Dedifferentiated amniotic fluid mesenchymal stem cell (primary cell): ENCODE data around the gene HEXD.
"Not testable (repeated sequence)": the region's sequence is repeated elsewhere in the genome, so short reads cannot be mapped to it uniquely, and the experiment has no call there.

Source experiments
- DNase-seq: peaks from one replicate; pipeline ENCODE4 v3.0.0-alpha.2; 2016; ENCODE audit errors: extremely low spot score

HEXD gene

DNA sequence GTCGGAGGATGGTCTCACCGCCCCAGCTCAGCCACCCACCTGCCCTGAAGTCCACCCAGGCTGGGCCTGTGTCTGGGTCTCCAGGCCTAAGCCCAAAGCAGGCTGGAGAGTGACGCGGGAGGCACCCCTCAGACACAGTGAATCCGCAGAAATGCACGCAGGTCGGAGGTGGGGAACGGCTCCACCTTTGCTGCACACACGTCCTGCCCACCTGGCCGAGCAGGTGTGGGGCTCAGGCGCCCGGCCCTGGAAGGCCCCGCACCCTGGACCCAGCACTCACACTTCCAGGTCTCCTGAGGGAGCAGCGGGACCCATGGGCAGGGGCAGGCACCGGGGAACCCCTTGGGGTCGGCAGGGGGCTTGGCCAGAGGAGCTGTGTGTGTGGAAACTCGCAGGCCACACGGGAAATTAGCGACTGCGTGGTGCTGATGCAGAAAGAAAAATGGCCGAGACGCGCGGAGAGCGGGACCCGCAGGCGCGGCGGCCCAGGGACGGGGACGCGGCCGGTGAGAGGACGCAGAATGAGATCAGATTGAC, 21.8 kb downstream of the HEXD start:
- DNase-seq, result no peak

DNA sequence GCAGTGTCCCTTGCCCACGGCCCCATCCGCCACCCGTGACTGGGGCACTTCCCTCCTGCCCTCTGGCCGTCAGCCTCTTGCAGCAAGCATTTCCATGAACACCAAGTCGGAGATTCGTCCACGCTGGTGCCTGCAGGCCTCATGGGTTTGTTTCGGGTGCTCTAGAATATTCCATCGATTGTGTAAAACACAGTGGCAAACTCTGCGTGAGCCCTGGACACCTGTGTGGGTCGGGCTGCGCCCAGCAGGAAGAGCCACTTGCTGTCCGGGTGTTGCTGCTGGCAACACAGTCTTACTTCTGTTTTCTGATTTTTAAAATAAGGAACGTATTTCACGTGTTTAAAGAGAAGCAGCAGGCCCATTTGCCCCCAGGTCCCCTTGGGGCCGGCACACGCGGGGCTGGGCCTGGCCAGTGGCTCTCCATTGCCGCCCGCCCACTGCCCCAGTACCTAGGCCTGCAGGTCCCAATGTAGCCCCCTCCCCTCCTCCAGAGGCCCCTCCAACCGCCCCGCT, 22.4 kb downstream of the HEXD start:
- DNase-seq, result no peak

DNA sequence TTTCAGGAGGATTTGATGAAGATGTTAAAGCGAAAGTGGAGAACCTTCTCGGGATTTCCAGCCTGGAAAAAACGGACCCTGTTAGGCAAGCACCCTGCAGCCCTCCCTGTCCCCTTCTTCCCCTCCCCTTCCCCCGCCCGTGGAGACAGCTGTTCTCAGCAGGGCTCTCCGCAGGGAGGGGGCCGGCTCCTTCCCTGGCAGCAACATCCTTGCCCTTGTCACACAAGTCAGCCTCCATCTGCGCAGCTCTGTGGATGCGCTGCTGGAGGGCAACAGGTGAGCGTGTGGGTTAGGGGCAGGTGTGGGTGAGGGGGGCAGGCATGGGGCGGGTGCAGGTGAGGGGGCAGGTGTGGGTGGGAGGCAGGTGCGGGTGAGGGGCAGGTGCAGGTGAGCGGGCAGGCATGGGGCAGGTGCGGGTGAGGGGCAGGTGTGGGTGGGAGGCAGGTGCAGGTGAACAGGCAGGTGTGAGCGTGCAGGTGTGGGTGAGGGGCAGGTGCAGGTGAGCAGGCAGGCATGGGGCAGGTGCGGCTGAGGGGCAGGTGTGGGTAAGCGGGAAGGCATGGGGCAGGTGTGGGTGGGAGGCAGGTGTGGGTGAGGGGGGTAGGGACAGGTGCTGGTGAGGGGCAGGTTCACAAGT, 23.0 kb downstream of the HEXD start:
- no peak for DNase-seq

DNA sequence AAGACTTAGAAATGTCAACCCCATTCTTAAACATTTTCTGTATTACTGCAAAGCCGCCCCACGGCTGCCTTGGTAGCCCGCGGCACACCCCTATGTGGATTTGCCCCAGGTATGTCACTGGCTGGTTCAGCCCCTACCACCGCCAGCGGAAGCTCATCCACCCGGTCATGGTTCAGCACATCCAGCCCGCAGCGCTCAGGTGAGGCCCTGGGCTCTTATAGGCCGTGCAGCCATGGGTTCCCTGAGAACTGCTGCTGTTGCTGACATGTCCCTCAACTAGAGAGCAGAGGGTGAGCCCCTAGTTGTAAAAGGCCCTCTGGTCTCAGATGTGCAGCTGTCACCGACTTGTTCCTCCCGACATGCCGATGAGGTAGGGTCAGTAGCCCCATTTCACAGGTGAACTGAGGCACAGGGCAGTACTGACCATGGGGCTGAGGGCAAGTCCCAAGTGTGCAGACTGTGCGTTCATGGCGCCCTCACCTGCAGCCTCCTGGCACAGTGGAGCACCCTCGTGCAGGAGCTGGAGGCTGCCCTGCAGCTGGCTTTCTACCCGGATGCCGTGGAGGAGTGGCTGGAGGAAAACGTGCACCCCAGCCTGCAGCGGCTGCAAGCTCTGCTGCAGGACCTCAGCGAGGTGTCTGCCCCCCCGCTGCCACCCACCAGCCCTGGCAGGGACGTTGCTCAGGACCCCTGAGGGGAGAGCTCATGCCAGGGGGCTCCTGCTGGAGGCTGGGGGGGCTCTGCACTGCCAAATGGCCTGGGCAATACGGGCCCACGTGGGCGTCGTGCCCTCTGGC, 23.7 kb downstream of the HEXD start:
- DNase-seq, result no peak

DNA sequence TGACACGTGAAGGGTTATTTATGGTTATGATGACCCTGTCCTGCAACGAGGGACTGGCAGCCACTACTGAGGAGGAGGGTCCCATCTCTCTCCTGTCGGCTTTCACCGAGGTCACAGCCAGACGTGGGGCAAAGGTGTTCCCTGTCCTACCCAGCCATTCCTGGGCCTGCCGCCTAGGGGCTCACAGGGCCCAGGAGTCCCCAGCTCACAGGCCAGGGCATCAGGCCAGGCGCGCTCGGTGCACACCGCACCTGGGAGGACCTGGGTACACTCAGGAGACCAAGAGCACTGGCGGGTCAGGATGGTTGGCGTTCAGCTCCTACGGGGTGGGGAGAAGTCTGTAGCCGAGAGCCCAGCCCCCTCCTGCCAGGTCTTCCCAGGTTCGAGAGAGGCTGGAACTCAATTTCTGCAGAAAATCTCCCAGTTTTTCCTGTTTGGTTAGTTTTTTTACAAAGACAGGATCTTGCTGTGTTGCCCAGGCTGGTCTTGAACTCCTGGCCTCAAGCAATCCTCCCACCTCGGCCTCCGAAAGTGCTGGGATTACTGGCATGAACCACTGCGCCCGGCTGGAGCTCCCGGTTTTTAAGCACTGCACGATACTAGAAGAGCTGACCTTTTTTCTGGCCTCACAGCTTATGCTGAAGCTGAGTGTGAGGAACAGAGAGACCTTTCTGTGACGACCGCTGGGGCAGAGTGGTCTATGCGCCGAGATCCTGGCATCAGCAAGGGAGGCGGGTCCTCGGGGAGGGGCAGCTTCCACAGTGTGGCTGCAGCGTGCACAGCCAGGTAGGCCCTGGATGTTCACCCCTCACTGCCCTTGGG, 24.7 kb downstream of the HEXD start:
- DNase-seq, result no peak

DNA sequence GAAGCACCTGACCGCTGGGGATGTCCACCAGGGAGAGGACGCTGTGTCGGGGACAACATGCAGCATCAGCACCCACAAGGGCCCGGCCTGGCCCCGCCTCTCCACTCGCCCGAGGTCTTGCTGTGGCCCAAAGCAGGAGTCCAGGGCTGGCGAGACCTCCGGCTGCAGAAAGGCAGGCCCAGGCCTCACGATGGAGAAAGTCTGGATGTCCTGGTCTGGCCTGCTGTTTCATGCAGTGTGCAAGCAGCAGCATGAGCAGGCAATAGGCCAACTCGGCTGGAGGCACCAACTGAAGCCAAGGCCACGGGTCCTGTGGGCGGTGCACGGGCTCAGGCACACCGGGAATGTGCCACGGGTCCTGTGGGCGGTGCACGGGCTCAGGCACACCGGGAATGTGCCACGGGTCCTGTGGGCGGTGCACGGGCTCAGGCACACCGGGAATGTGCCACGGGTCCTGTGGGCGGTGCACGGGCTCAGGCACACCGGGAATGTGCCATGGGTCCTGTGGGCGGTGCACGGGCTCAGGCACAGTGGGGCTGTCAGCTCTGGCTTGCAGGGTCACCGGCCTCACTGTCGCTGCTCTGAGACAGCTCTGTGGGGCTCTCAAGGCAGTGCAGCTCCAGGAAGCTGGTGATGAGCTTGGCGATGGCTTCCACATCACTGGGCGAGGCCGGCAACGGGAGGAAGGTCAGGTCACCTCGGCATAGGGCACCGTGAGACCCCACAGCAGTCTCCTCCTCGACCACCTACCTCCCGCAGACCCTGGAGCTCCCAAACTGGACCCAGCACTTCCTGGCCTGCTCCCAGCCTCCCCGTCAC, 25.5 kb downstream of the HEXD start:
- DNase-seq, result no peak

DNA sequence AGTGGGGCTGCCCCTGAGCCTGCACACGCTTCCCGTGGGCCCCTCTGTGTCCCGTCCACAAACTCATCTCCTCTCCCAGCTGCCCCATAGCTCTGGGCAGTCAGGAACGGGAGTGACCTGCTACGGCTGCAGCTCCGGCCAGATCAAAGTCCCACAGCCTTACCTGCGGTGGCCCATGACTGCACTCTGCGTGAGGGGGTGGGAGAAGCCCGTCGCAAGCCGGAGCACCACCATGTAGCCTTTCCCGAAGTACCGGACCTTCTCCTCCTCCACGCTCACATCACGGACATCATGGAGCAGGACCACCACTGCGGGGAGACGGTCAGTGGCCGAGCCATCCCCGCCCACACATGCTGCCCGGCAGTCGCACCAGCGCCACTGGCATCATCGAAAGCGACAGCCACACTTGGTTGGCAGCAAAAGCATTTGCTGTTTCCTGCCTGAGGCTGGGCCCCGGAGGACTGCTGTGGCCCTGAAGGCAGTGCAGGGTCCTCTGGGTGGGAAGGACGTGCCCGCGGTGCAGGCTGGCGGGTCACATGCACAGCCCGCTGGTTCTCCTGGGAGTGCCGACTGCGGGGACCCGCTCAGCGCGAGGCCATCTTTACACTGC, 26.2 kb downstream of the HEXD start:
- no peak for DNase-seq

DNA sequence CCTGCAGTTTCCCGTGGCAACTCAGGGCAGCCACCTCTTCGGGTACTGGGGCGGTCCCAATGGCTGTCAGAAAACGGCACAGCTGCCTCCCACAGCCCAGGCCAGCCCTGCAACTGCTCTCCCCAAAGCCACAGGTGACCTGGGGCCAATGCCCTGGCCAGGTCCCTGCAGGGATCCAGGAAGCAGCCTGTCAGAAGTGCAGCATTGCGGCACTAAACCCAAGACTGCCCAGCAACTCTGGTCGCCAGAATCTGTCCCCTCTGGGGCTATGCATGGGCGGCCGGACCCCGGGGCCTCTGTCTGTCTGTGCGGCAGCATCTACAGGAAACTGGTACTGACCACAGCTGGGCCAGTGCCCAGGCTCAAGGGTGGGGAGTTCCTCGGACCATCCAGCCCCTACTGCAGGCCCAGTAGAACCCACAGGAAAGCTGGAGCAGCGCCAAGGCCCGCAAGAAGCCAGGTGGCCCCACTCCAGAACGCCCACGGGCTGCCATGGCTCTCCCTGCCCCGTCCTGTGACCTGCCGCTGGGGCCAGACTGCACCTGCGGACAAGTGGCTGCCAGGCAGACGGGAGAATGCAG, 26.9 kb downstream of the HEXD start:
- DNase-seq, result no peak

DNA sequence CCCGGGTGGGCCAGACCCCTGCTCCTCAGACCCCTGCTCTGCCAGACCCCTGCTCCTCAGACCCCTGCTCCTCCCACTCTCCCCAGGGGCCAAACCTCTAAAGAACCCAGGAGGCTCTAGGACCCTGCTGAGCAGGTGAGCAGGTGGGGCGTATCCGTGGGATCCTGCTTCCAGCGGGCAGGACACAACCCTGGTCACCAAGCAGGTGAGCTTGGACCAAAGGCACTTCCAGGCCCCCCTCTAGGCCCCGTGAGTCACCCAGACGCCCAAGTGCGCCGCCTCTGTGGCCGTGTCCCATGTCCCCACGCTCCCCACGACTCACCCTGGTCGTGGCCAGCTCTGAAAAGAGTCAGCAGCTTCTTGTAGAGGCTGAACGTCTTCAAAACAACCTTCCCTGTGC, 27.4 kb downstream of the HEXD start:
- DNase-seq, result no peak

DNA sequence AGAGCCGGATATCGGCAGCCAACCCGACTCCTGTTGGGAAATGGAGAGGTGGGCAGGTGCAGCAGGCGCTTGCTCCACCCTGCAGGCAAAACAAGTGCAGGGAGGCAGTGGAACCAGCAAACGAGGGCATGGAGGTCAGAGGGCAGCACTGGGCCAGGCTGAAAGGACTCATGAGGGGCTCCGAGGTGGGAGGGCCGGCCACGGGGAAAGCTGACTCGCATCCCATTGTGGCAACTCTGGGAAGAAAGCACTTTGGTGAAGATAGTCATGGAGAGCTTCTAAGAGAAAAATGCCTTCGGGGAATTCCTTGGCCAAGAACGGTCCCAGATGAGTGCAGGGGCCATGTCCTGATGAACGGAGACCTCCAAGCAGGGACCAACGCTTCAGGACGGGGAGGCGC, 28.0 kb downstream of the HEXD start:
- no peak for DNase-seq

DNA sequence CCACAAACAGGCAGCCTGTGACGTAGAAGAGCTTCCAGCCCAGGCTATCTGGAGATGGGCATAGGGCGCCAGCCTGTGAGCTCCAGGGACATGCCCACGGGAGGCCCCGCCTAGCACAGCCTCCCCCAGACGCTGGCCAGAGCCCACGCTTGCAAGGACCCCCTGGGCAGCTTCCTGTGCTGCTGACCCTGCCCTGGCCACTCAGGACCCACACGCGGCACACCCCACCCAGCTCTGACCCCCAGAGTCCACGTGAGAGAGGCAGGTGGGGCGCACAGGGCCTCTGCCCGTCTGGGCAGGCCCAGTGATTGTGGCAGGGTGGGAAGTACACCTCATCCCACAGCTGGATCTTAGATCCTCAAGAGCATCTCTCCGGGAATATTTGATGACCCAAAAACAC, 28.5 kb downstream of the HEXD start:
- no peak for DNase-seq

DNA sequence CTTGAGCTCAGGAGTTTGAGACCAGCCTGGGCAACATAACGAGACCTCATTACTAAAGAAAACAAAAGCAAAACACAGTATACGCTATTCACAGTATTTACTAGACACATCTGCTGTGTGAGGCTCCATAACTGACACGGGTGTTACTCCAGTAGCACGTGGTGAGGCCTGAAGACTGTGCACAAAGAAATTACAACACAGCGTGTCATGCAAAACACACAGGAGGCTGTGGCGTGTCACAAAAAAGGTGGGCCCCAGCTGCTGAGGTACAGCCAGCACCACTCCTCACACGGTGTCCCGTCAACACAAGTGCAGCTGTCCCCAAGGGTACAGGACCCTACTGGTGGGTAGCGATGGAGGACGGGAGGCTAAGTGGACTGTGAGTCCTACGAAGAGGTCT, 29.7 kb downstream of the HEXD start:
- DNase-seq, result no peak

DNA sequence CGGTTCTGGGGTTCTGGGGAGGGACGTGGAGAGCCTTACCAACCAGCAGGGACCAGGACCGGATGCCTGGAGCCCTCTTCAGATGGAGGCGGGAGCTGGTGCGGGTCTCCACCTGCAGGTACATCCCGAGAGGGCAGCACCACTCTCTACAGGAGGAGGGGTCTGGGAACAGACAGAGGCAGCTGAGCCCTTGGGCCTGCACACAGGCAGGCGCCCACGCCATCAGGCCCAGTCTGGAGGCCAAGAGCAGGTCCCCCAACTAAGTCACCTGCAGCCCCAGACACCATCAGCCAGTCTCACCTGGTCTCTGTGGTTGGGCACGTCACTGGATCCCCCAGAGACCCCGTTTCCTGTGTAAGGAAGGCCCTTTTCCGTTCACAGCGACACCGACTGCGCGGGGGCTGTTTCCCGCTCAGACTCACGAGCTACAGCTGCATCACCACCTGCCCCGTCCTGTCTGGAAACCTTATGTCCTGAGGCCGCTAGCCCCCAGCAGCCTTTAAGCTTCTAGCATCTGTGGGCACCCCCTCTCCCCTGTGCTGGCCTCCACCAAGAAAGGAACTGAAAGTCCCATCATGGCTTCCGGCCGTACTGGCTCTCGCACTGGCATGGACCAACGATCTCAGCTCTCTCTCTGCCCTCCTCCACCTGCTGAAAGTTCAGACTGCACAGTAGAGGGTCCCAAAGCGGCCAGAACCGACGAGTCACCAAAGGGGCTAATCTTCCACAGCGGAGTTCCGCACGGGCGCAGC, 31.2 kb downstream of the HEXD start:
- DNase-seq, result no peak

DNA sequence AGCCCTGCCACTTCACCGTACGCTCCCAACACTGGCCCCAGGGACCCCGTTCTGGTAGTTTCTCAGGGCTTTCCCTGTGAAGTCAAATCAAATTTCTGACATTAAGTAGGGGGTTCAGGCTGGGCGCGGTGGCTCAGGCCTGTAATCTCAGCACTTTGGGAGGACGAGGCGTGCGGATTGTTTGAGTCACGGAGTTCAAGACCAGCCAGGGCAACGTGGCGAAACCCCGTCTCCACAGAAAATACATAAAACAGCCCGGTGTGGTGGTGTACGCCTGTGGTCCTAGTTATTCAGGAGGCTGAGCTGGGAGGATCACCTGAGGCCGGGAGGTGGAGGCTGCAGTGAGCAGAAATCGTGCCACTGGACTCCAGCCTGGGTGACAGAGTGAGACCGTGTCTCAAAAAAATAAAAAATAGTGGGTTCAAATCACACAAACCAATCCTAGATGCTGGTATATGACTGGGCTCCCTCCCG, 31.8 kb downstream of the HEXD start:
- DNase-seq, result no peak

DNA sequence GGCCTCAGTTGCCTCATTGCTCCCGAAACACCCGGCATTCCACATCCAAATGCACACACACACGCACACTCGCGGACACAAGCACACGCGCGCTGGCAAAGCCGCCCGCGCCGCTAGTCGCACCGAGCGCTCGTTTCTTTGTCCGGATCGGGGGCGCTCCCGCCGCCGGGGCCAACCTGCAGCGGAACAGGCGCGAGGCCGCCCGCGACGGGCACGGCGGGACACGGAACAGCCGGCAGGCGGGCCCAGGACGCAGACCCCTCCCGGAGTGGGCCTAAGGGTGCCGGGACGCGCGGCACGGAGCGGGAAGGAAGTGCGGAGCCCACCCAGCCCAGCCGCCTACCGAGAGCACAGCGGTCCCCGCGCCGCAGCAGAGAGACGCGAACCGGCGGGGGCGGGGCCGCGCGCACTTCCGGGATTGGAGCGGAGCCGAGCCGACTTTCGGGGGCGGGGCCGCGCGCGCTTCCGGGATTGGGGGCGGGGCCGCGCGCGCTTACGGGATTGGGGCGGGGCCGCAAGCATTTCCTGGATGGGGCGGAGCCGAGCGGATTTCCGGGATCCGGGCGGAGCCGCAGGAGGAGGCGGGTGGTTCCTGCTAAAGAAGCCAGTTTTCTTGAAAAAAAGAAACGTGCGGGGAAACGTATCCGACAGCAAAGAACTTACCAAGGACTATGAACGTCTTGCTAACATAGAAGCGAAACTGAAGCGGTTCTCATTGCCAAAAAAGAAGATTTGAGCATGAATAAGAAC, 32.4 kb downstream of the HEXD start, which contains the start of gene CYBC1:
CYBC1 (minus strand) TSS at position 396 of the 750 bp plus-strand sequence. CDS start 1,498 bp downstream, outside the sequence.
- peak; percentile 93 for DNase-seq

DNA sequence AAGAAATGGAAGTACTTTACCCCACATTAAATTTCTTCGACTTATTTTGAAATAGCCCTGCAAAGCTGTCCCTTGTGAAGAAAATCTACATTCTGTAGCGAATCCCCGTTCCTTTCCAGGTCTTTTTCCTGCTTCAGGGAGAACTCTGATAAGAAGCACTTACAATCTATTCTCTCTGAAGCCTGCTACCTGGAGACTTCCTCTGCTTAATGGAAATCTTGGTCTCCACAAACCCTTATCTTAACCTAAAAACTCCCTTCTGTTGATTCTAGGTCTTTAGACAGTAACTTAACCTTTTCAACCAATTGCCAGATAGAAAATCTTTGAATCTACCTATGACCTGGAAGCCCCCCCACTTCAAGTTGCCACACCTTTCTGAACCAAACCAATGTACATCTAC, 34.0 kb downstream of the HEXD start:
- DNase-seq, result no peak

DNA sequence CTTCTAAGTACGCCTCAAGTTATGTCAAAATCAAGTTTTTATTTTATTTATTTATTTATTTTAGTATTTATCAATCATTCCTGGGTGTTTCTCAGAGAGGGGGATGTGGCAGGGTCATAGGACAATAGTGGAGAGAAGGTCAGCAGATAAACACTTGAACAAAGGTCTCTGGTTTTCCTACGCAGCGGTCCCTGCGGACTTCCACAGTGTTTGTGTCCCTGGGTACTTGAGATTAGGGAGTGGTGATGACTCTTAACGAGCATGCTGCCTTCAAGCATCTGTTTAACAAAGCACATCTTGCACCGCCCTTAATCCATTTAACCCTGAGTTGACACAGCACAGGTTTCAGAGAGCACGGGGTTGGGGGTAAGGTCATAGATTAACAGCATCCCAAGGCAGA, 35.0 kb downstream of the HEXD start:
- DNase-seq, result not testable (repeated sequence)

DNA sequence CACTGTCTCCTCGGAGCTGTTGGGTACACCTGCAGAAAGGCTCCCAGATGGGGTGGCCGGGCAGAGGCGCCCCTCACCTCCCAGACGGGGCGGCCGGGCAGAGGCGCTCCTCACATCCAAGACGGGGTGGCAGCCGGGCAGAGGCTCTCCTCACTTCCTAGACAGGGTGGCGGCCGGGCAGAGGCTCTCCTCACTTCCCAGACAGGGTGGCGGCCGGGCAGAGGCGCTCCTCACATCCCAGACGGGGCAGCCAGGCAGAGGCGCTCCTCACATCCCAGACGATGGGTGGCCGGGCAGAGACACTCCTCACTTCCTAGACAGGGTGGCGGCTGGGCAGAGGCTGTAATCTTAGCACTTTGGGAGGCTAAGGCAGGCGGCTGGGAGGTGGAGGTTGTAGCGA, 35.6 kb downstream of the HEXD start:
- not testable (repeated sequence) for DNase-seq
